ENCODE data around the gene GOLGA5. TPM values are rescaled to one million over a fixed set of nuclear protein-coding genes. Genes with fewer than 3 reads are reported as not detected.
"Not testable (repeated sequence)": the region's sequence is repeated elsewhere in the genome, so short reads cannot be mapped to it uniquely, and the experiment has no call there.

GOLGA5 gene, protein sequence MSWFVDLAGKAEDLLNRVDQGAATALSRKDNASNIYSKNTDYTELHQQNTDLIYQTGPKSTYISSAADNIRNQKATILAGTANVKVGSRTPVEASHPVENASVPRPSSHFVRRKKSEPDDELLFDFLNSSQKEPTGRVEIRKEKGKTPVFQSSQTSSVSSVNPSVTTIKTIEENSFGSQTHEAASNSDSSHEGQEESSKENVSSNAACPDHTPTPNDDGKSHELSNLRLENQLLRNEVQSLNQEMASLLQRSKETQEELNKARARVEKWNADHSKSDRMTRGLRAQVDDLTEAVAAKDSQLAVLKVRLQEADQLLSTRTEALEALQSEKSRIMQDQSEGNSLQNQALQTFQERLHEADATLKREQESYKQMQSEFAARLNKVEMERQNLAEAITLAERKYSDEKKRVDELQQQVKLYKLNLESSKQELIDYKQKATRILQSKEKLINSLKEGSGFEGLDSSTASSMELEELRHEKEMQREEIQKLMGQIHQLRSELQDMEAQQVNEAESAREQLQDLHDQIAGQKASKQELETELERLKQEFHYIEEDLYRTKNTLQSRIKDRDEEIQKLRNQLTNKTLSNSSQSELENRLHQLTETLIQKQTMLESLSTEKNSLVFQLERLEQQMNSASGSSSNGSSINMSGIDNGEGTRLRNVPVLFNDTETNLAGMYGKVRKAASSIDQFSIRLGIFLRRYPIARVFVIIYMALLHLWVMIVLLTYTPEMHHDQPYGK
- total RNA-seq, result 16.6 and 18.0 TPM in 2 replicates

DNA sequence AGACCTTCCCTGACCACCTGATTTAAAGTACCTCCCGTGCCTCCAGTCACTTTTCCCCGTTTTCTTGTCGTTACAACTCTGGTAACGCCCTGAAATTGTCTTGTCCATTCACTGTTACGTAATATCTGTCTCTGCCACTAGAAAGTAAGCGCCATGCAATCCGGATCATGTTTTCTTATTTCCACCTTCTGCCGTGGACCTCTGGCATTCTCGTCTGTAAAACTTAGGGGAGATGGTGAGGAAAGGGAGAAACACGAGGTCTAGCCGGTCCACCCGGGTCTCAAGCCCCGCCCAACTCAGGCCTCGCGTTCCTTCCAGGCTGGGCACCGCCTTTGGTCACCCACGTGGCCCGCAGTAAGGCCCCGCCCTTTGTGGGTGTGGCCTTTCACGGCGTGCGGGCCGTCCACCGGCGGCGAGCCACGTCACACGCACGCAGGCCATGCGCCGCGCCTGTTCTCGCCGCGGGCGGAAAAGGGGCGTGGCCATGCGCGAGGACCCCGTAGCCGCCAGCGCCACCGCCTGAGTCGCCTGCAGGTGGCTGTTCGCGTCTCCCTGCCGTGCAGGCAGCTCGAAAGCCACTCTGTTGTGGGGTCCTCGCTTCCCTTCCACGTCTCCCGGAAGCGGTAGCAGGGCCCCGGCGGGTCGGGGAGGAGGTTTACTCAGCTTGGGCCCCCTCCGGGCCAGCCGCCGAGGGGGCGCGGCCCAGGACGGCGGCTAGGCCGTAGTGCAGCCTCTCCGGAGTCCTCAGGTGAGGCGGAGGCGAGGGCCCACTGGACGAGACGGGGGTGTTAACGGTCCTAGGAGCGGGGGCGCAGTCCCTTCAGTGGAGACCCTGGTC lies at the start of gene GOLGA5:
TSS of gene GOLGA5 (plus strand) at position 597 of the 838 bp plus-strand sequence. CDS start 3,133 bp downstream, outside the sequence.
- ChIA-PET CTCF (no interaction called here), POLR2A (interaction anchor here (0.6 to 1.5 kb wide), 10 partner anchors 18 to 1244 kb away, joined by 3 to 9 read pairs (median 4); partner anchors contain the start of genes CPSF2, LGMN and NDUFB1)
- peaks cover 16% of the 10 kb centered on the region for H3K9me3 Mint-ChIP-seq
- H3K4me1 Mint-ChIP-seq, result peaks cover 33% of the 10 kb centered on the region
- peaks cover 27% of the 10 kb centered on the region for H3K36me3 Mint-ChIP-seq (ENCODE audit: low read depth)
- peak within 1 kb of the TSS; percentile 85 for H3K27ac Mint-ChIP-seq
- DNase-seq (peak; percentile 99), ATAC-seq (ENCODE audit: low read depth) (peak; percentile 92)
- H3K27me3 Mint-ChIP-seq, result no peaks in the 10 kb centered on the region
- TF ChIP-seq, protein P1, sequence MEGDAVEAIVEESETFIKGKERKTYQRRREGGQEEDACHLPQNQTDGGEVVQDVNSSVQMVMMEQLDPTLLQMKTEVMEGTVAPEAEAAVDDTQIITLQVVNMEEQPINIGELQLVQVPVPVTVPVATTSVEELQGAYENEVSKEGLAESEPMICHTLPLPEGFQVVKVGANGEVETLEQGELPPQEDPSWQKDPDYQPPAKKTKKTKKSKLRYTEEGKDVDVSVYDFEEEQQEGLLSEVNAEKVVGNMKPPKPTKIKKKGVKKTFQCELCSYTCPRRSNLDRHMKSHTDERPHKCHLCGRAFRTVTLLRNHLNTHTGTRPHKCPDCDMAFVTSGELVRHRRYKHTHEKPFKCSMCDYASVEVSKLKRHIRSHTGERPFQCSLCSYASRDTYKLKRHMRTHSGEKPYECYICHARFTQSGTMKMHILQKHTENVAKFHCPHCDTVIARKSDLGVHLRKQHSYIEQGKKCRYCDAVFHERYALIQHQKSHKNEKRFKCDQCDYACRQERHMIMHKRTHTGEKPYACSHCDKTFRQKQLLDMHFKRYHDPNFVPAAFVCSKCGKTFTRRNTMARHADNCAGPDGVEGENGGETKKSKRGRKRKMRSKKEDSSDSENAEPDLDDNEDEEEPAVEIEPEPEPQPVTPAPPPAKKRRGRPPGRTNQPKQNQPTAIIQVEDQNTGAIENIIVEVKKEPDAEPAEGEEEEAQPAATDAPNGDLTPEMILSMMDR (IDR thresholded peaks at IDR 0.05), result no peak
- peak within 1 kb of the TSS; percentile 95 for H3K4me3 Mint-ChIP-seq
- intact Hi-C loops (cut with micrococcal nuclease), result loop anchor here (1.0 to 5.0 kb wide), 9 partner anchors 19 to 754 kb away; partner anchors contain the start of genes ATXN3, BTBD7, CPSF2 and LGMN

DNA sequence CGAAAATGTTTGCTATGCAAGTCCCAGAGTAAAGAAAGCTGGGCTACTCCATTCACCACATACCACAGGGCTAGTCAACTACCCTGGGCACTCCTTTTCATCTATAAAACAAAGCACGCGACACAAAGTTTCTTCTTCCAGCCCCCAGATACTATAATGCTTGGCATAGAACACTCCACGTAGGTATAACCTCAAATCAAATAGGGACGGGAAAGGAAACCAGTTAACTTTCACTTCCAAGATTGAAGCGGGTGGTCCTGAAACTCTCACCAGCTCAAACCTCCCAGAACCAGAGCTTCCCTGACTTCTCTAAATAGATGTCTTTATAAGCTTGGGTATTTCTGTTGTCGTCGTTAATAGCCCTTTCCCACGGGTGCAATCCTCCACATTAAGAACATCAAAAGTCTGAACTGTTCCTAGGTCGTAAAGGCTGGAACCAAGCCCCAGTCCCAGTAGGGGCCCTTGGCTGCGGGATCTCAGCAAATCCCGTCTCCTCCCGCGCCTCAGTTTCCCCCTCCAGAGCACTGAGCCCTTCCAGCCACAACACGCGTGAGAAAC lies 46.3 kb upstream of the GOLGA5 start:
- CTCF ChIA-PET, result interaction anchor here (1.0 to 1.2 kb wide), 2 partner anchors 58 to 97 kb away, joined by 3 to 4 read pairs; no protein-coding TSS in a partner anchor
- Mint-ChIP-seq H3K4me1 (peaks cover 70% of the 10 kb centered on the region), H3K27ac (peak overlapping the region; percentile 82), H3K9me3 (peaks cover 2% of the 10 kb centered on the region), H3K36me3 (ENCODE audit: low read depth) (peaks cover 5% of the 10 kb centered on the region), H3K27me3 (no peaks in the 10 kb centered on the region), H3K4me3 (peak overlapping the region; percentile 90)
- ATAC-seq (ENCODE audit: low read depth) (no peak), DNase-seq (no peak)
- intact Hi-C loops (cut with micrococcal nuclease), result loop anchor here (1.0 to 2.0 kb wide), 5 partner anchors 15 to 47 kb away; partner anchors contain the start of gene GOLGA5
- TF ChIP-seq, protein P1 (IDR thresholded peaks at IDR 0.05), result no peak
- POLR2A ChIA-PET, result interaction anchor here (0.6 to 1.5 kb wide), 15 partner anchors 11 to 642 kb away, joined by 3 to 9 read pairs (median 4); partner anchors contain the start of genes ATXN3, CPSF2, GOLGA5 and NDUFB1

DNA sequence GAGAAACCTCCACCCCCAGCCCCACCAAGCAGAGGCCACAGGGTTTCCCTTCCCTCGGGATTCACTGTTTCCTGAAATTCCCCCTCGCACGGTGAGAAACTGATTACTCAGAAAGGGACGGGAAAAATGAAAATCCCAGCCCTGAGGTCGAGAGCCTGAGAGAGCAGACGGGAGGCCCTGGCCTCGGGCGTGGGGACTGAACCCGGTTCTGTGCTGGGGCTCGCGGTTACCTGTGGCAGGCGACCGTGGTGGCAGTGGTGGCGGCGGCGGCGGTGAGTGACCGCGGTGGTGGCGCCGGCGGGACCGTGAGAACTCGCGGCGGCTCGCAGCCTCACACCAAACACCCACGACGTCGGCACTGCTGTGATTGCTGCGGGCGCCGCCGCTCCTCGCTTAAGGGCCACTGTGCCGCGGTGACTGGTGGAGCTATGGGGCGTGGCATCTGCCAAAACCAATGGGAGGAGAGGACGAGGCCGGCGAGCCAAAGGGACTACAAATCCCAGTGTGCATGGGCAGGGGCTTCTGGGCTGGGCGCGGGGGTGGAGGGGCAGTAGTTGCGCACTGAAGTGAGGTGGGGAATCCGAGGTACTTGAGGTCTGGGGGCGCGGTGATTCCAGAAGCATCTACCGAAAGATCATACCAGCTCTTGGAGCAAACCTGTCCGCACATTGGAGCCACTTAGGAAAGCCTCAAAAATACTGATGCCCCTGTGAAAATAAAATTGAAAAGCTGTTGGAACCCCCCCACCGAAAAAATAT lies 45.7 kb upstream of the GOLGA5 start, which contains the start of gene LGMN:
TSS of gene LGMN (minus strand) at position 369 of the 758 bp plus-strand sequence. CDS start 15,841 bp downstream, outside the sequence.
- CTCF ChIA-PET, result interaction anchor here (1.0 to 1.2 kb wide), 3 partner anchors 35 to 98 kb away, joined by 3 to 5 read pairs (median 4); no protein-coding TSS in a partner anchor

DNA sequence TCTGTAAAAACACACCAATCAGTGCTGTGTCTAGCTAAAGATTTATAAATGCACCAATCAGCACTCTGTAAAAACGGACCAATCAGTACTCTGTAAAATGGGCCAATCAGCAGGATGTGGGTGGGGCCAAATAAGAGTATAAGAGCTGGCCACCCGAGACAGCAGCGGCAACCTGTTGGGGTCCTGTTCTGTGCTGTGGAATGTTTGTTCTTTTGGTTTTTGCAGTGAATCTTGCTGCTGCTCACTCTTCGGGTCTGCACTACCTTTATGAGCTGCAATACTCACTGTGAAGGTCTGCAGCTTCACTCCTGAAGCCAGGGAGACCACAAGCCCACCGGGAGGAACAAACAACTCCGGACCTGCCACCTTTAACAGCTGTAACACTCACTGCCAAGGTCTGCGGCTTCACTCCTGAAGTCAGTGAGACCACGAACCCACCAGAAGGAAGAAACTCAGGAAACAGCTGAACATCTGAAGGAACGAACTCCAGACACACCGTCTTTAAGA lies 43.8 kb upstream of the GOLGA5 start:
- H3K27me3 Mint-ChIP-seq; H3K9me3 Mint-ChIP-seq; intact Hi-C loops (cut with micrococcal nuclease); H3K36me3 Mint-ChIP-seq (ENCODE audit: low read depth); ATAC-seq (ENCODE audit: low read depth); DNase-seq: not testable (repeated sequence)
- CTCF ChIA-PET, result interaction anchor here (0.9 to 1.1 kb wide), 3 partner anchors 22 to 62 kb away, joined by 3 to 6 read pairs (median 4); no protein-coding TSS in a partner anchor
- H3K4me1 Mint-ChIP-seq, result peaks cover 76% of the 10 kb centered on the region
- POLR2A ChIA-PET, result interaction anchor here (0.6 to 1.9 kb wide), 6 partner anchors 9 to 709 kb away, joined by 3 to 11 read pairs (median 4); no protein-coding TSS in a partner anchor
- peak overlapping the region; percentile 84 for H3K4me3 Mint-ChIP-seq
- H3K27ac Mint-ChIP-seq, result peak overlapping the region; percentile 72

More for the DNA sequence above, 45.7 kb upstream of the GOLGA5 start, which contains the start of gene LGMN:
- Mint-ChIP-seq H3K4me3 (peak within 1 kb of the TSS; percentile 90), H3K4me1 (peaks cover 77% of the 10 kb centered on the region), H3K27ac (peak within 1 kb of the TSS; percentile 82), H3K9me3 (peaks cover 4% of the 10 kb centered on the region), H3K36me3 (ENCODE audit: low read depth) (peaks cover 5% of the 10 kb centered on the region), H3K27me3 (no peaks in the 10 kb centered on the region)
- POLR2A ChIA-PET, result interaction anchor here (0.5 to 1.5 kb wide), 18 partner anchors 11 to 642 kb away, joined by 3 to 7 read pairs (median 3); partner anchors contain the start of genes ATXN3, CPSF2, GOLGA5 and LYSET
- TF ChIP-seq, protein P1 (IDR thresholded peaks at IDR 0.05), result no peak
- DNase-seq (peak; percentile 75), ATAC-seq (ENCODE audit: low read depth) (peak; percentile 97)
- intact Hi-C loops (cut with micrococcal nuclease), result loop anchor here (1.0 to 2.0 kb wide), 5 partner anchors 16 to 46 kb away; partner anchors contain the start of gene GOLGA5

All from activated B cell treated with CpG ODN at 0.5 μM for 24 hours (primary cell).